HL-60 (cell line): Measurements from ENCODE around the gene ATP6V1G3.

ENCODE experiments used
- DNase-seq, 2 experiments: peaks; one replicate each; pipeline ENCODE4 v3.0.0-alpha.2; 2010 to 2020; ENCODE audit warnings: low read depth in 1 of 2, low spot score in 1 of 2
- H3K27ac ChIP-seq: fragments of 250-450 bp; sonication (Bioruptor Pico); replicated peaks from 2 replicates; pipeline ENCODE4 v1.5.1; 2020; ENCODE audit warnings: mild to moderate bottlenecking, moderate library complexity
- H3K27me3 ChIP-seq: fragments of 250-450 bp; sonication (Bioruptor Pico); 2 replicates; pipeline ENCODE4 v1.5.1; 2021; ENCODE audit warnings: mild to moderate bottlenecking, moderate library complexity; ENCODE audit not compliant: insufficient read depth, poor library complexity, severe bottlenecking
- H3K4me3 ChIP-seq: replicated peaks from 2 replicates; pipeline ENCODE4 v1.5.1; 2011; ENCODE audit warnings: mild to moderate bottlenecking, control low read depth, low read length; ENCODE audit not compliant: insufficient read depth
- CTCF ChIP-seq: IDR thresholded peaks from one replicate; pipeline ENCODE4 v1.5.1; 2011; ENCODE audit warnings: low read length, control low read depth, inconsistent platforms; ENCODE audit not compliant: insufficient read depth
- GABPA ChIP-seq: IDR thresholded peaks from 2 replicates; pipeline ENCODE4 v1.6.1; 2012; ENCODE audit warnings: low read depth
- POLR2AphosphoS5 ChIP-seq: IDR thresholded peaks from 2 replicates; pipeline ENCODE4 v1.6.1; 2012; ENCODE audit warnings: low read depth
- REST ChIP-seq: IDR thresholded peaks from 2 replicates; pipeline ENCODE4 v1.6.1; 2012; ENCODE audit warnings: low read depth; ENCODE audit not compliant: insufficient replicate concordance
- SPI1 ChIP-seq: IDR thresholded peaks from 2 replicates; pipeline ENCODE4 v1.6.1; 2012; ENCODE audit warnings: low read depth, mild to moderate bottlenecking, borderline replicate concordance

The ATP6V1G3 gene

DNA sequence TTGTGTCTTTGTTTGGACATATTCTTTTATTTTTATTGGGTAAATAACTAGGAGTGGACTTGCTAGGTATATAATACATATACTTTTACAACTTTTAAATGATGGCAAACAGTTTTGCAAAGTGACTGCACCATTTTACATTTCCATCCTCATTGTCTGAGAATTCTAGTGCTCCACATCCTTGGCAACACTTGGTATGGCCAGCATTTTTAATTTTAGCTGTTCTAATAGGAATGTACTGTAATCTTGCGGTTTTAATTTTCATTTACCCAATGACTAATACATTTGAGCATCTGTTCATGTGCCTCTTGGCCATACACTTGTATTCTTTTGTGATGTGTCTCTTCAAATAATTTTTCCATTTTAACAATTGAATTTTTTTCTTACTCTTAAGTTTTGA, 37.0 kb upstream of the ATP6V1G3 start:
- no peak for DNase-seq
- TF ChIP-seq SPI1 (no peak), REST (no peak), POLR2AphosphoS5 (no peak), CTCF (no peak), GABPA (no peak)
- no peaks in the 10 kb centered on the region for H3K27me3 ChIP-seq
- no peak overlapping the region for H3K4me3 ChIP-seq
- H3K27ac ChIP-seq: no peak overlapping the region

DNA sequence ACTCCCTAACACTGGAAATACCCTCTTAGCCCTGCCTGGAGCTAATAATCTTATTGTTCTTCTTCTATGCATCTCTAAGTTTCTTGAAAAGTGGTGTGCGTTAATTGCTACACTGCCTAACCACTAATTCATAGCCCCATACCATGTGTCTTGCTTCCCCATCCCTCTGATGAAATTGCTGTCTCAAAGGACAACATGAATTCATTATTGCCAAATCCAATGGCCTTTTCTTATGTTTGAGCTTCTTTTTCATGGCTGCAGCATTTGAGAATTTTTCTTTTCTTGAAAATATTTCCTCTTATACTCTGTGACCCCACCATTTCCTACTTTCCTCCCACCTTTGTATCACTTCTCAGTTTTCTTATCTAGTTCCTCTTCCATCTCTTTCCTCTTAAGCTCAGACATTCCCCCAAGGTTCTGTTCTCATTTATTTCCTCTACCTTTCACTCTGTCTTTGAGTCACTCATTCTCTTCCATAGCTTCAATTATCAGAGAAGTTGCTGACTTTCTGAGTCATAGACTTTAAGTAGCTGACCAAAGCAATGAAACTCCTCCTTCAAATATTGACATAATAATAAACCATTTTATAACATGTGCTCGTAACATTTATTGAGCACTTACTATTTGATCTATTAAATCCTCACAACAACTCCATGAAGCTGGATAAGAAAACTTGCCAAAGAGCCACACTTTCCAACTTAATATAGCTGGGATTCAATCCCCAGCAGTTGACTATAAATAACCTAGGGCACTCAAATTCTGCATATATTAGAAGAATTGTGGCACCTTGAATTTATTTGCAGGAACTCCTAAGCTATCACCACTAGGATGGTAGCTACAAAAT, 35.5 kb upstream of the ATP6V1G3 start:
- H3K27me3 ChIP-seq: no peaks in the 10 kb centered on the region
- no peak overlapping the region for H3K4me3 ChIP-seq
- no peak; the same call in 1 of the 2 replicates for TF ChIP-seq POLR2AphosphoS5
- no peak for TF ChIP-seq GABPA
- TF ChIP-seq CTCF: no peak
- peak; percentile 59; the same call in 1 of the 2 replicates for TF ChIP-seq SPI1
- peak overlapping the region; percentile 41 for H3K27ac ChIP-seq
- DNase-seq: peak; percentile 59 to 63

DNA sequence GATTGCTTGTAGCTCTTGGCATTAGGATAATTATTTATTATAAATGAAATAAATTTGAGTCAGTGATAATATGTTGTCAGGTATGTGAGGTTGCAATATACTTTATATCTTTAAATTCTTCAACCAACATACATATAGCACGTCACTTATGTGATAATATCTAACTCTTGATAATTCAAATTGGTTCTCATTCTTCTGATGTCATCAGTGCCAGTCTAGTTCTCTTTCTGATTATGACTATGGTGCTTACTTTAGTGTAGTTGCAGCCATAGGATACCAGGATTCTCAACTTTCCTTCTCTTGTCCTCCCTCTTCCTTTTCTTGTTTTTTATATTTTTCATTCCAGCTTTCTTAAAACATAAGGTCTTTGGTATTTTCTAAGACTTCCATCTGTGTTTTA, 34.8 kb upstream of the ATP6V1G3 start:
- Histone ChIP-seq H3K27me3 (no peaks in the 10 kb centered on the region), H3K4me3 (no peak overlapping the region), H3K27ac (peak overlapping the region; percentile 41)
- DNase-seq: no peak
- TF ChIP-seq POLR2AphosphoS5: no peak
- TF ChIP-seq GABPA: no peak
- no peak for TF ChIP-seq SPI1

GRCh38 chr1:198574325-198574724, 33.8 kb upstream of the ATP6V1G3 start:
- no peak overlapping the region for H3K4me3 ChIP-seq
- no peaks in the 10 kb centered on the region for H3K27me3 ChIP-seq
- H3K27ac ChIP-seq: no peak overlapping the region
- TF ChIP-seq POLR2AphosphoS5 (no peak), GABPA (no peak), CTCF (no peak), REST (no peak), SPI1 (no peak)
- no peak for DNase-seq
